HepG2 (cell line): ENCODE measurements around the gene COPS4. TPM values are rescaled to one million over a fixed set of nuclear protein-coding genes. Genes with fewer than 3 reads are reported as not detected.
A peak's percentile ranks its signal among the peaks of the same experiment; 100 is the strongest.

Experiments
- ETV6 ChIP-seq: sonication (generic); formaldehyde crosslinking; conservative IDR thresholded peaks from 2 replicates; pipeline ENCODE4 v1.4.0; 2020; ENCODE audit warnings: missing genetic modification reagents
- FIP1L1 ChIP-seq: fragments of 200-400 bp; formaldehyde crosslinking; IDR thresholded peaks from 2 replicates; pipeline ENCODE4 v1.6.1; 2018; ENCODE audit warnings: low read depth, mild to moderate bottlenecking, low read length, moderate library complexity, borderline replicate concordance; ENCODE audit not compliant: insufficient read depth
- HNF4A ChIP-seq: sonication (generic); formaldehyde crosslinking; IDR thresholded peaks from 2 replicates; pipeline ENCODE4 v1.4.0; 2020; ENCODE audit warnings: missing genetic modification reagents
- KMT2B ChIP-seq: IDR thresholded peaks from 2 replicates; pipeline ENCODE4 v1.6.1; 2016; ENCODE audit warnings: missing genetic modification reagents, missing compliant biosample characterization
- MIER3 ChIP-seq: IDR thresholded peaks from 2 replicates; pipeline ENCODE4 v1.6.1; 2016; ENCODE audit warnings: missing compliant biosample characterization, borderline replicate concordance
- MXD4 ChIP-seq: IDR thresholded peaks from 2 replicates; pipeline ENCODE4 v1.6.1; 2016; ENCODE audit warnings: mild to moderate bottlenecking, missing biosample characterization, missing genetic modification reagents
- NCOA2 ChIP-seq: sonication (generic); formaldehyde crosslinking; IDR thresholded peaks from 2 replicates; pipeline ENCODE4 v1.8.0; 2022; ENCODE audit warnings: inconsistent platforms
- SIX4 ChIP-seq: sonication (generic); formaldehyde crosslinking; IDR thresholded peaks from 2 replicates; pipeline ENCODE4 v1.4.0; 2020; ENCODE audit warnings: missing genetic modification reagents
- TBX2 ChIP-seq: sonication (generic); formaldehyde crosslinking; IDR thresholded peaks from 2 replicates; pipeline ENCODE4 v1.5.0; 2020; ENCODE audit warnings: missing genetic modification reagents, mild to moderate bottlenecking, borderline replicate concordance
- ZC3H4 ChIP-seq: sonication (generic); formaldehyde crosslinking; IDR thresholded peaks from 2 replicates; pipeline ENCODE4 v1.4.0; 2020; ENCODE audit warnings: missing genetic modification reagents, borderline replicate concordance
- ZNF143 ChIP-seq: sonication (generic); formaldehyde crosslinking; IDR thresholded peaks from 2 replicates; pipeline ENCODE4 v1.4.0; 2020; ENCODE audit warnings: missing genetic modification reagents
- ZNF570 ChIP-seq: sonication (generic); formaldehyde crosslinking; IDR thresholded peaks from 2 replicates; pipeline ENCODE4 v1.4.0; 2020; ENCODE audit warnings: mild to moderate bottlenecking, missing genetic modification reagents, borderline replicate concordance
- ZNF674 ChIP-seq: sonication (generic); formaldehyde crosslinking; IDR thresholded peaks from 2 replicates; pipeline ENCODE4 v1.5.0; 2020; ENCODE audit warnings: low read depth, mild to moderate bottlenecking, missing genetic modification reagents
- ZNF788 ChIP-seq: sonication (generic); formaldehyde crosslinking; IDR thresholded peaks from 2 replicates; pipeline ENCODE4 v1.5.0; 2020; ENCODE audit warnings: mild to moderate bottlenecking, missing genetic modification reagents, borderline replicate concordance
- ZNF790 ChIP-seq: sonication (generic); formaldehyde crosslinking; IDR thresholded peaks from 2 replicates; pipeline ENCODE4 v1.8.0; 2022; ENCODE audit warnings: missing genetic modification reagents, mild to moderate bottlenecking, borderline replicate concordance
- polyA plus RNA-seq, 8 experiments: library from polyadenylated mRNA; depleted of rRNA in 3 of 8; stranded (reverse) in 7 of 8; unstranded in 1 of 8; fragments of >200 nt; fragmentation: Illumina TruSeq in 4 of 8; extraction: Trizol in 4 of 8; gene quantifications; 2 replicates each; pipeline versions ENCODE4 v1.2.1 to v1.2.3, GENCODE V29; 2011 to 2016; ENCODE audit warnings: low read depth in 4 of 8, missing spikeins in 1 of 8, mixed read lengths in 1 of 8; ENCODE audit not compliant: insufficient read depth in 1 of 8
- total RNA-seq, 5 experiments: library from RNA; depleted of rRNA; stranded (reverse); fragments of >200 nt; fragmentation: Illumina TruSeq; extraction: Trizol; gene quantifications; 2 replicates each; pipeline ENCODE4 v1.2.3, GENCODE V29; 2016; ENCODE audit warnings: low read depth in 1 of 5
- TF ChIP-seq, protein P1 (sequence below): IDR thresholded peaks from 2 replicates; pipeline ENCODE4 v1.6.1; 2012; ENCODE audit warnings: inconsistent platforms
- TF ChIP-seq, protein P2 (sequence below): sonication (generic); formaldehyde crosslinking; IDR thresholded peaks from 2 replicates; pipeline ENCODE4 v1.5.0; 2020; ENCODE audit warnings: missing genetic modification reagents
- TF ChIP-seq, protein P3 (sequence below): sonication (generic); formaldehyde crosslinking; IDR thresholded peaks from 2 replicates; pipeline ENCODE4 v1.4.0; 2020; ENCODE audit warnings: missing genetic modification reagents, mild to moderate bottlenecking, borderline replicate concordance
- TF ChIP-seq, protein P4 (sequence below): sonication (generic); formaldehyde crosslinking; IDR thresholded peaks from 2 replicates; pipeline ENCODE4 v1.4.0; 2020; ENCODE audit warnings: mild to moderate bottlenecking, missing genetic modification reagents

Gene COPS4
- total and polyA plus RNA-seq, 2 of the 13 experiments (the other 11 are each of a cell fraction or from before 2014, with no cell fraction given): 28.8 to 52.5 TPM

DNA sequence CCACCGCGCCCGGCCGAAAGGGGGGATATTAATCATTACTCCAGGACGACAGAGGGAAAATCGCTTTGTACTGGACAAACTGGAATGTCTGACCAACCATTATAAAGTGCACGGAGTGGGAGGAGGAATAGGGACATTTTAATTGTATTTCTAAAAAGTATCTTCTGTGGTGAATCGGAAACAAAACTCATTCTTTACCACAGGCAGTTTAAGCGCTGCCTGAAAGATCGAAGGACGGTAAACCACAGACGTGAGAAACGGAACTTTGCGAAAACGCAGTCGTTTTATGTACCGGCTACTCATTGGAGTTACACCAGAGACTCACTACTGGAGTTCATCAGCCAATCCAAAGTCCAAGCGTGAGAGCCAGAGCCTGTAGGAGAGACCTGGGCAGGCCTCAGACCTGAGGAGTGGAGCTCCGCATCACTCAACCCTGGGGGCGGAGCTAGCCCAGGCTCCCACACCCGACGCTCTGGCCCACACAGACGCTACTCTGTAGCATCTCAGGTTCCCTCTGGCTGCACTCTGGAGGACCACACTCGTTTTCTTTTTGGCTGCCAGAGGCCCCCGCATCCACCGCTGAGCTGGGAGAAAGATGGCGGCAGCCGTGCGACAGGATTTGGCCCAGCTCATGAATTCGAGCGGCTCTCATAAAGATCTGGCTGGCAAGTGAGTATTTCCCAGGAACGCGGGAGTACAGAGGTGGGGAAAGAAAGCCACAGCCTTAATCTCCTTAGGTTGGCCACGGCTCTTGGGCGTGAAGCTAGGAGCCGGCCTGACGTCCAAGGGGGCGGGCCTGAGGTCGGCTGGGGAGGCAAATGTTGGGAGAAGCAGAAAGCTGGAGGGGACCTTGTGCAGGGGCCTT is at the start of gene COPS4 (continued):
- TF ChIP-seq, protein P1, sequence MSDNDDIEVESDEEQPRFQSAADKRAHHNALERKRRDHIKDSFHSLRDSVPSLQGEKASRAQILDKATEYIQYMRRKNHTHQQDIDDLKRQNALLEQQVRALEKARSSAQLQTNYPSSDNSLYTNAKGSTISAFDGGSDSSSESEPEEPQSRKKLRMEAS: peak; percentile 32; the same call in 1 of the 2 replicates
- TF ChIP-seq ZNF570 (CRISPR knock-in tag) (no peak), MXD4 (CRISPR knock-in tag) (peak; percentile 84; the same call in 1 of the 2 replicates), ETV6 (peak; percentile 85), HNF4A (CRISPR knock-in tag) (peak; percentile 96), KMT2B (CRISPR knock-in tag) (peak; percentile 97), ZC3H4 (CRISPR knock-in tag) (peak; percentile 39), FIP1L1 (no peak), MIER3 (peak; percentile 60; the same call in 1 of the 2 replicates), SIX4 (CRISPR knock-in tag) (peak; percentile 52), TBX2 (peak; percentile 89), ZNF790 (no peak), ZNF143 (CRISPR knock-in tag) (peak; percentile 63), NCOA2 (CRISPR knock-in tag) (peak; percentile 70), ZNF788 (peak; percentile 88; the same call in 1 of the 2 replicates), ZNF674 (CRISPR knock-in tag) (no peak)
- TF ChIP-seq, protein P2, sequence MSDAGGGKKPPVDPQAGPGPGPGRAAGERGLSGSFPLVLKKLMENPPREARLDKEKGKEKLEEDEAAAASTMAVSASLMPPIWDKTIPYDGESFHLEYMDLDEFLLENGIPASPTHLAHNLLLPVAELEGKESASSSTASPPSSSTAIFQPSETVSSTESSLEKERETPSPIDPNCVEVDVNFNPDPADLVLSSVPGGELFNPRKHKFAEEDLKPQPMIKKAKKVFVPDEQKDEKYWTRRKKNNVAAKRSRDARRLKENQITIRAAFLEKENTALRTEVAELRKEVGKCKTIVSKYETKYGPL (CRISPR knock-in tag): no peak
- TF ChIP-seq, protein P3, sequence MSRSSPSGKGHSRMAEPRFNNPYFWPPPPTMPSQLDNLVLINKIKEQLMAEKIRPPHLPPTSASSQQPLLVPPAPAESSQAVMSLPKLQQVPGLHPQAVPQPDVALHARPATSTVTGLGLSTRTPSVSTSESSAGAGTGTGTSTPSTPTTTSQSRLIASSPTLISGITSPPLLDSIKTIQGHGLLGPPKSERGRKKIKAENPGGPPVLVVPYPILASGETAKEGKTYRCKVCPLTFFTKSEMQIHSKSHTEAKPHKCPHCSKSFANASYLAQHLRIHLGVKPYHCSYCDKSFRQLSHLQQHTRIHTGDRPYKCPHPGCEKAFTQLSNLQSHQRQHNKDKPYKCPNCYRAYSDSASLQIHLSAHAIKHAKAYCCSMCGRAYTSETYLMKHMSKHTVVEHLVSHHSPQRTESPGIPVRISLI (CRISPR knock-in tag): no peak; the same call in 1 of the 2 replicates
- TF ChIP-seq, protein P4, sequence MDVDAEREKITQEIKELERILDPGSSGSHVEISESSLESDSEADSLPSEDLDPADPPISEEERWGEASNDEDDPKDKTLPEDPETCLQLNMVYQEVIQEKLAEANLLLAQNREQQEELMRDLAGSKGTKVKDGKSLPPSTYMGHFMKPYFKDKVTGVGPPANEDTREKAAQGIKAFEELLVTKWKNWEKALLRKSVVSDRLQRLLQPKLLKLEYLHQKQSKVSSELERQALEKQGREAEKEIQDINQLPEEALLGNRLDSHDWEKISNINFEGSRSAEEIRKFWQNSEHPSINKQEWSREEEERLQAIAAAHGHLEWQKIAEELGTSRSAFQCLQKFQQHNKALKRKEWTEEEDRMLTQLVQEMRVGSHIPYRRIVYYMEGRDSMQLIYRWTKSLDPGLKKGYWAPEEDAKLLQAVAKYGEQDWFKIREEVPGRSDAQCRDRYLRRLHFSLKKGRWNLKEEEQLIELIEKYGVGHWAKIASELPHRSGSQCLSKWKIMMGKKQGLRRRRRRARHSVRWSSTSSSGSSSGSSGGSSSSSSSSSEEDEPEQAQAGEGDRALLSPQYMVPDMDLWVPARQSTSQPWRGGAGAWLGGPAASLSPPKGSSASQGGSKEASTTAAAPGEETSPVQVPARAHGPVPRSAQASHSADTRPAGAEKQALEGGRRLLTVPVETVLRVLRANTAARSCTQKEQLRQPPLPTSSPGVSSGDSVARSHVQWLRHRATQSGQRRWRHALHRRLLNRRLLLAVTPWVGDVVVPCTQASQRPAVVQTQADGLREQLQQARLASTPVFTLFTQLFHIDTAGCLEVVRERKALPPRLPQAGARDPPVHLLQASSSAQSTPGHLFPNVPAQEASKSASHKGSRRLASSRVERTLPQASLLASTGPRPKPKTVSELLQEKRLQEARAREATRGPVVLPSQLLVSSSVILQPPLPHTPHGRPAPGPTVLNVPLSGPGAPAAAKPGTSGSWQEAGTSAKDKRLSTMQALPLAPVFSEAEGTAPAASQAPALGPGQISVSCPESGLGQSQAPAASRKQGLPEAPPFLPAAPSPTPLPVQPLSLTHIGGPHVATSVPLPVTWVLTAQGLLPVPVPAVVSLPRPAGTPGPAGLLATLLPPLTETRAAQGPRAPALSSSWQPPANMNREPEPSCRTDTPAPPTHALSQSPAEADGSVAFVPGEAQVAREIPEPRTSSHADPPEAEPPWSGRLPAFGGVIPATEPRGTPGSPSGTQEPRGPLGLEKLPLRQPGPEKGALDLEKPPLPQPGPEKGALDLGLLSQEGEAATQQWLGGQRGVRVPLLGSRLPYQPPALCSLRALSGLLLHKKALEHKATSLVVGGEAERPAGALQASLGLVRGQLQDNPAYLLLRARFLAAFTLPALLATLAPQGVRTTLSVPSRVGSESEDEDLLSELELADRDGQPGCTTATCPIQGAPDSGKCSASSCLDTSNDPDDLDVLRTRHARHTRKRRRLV (CRISPR knock-in tag): peak; percentile 78; the same call in 1 of the 2 replicates
